ENCODE measurements around the gene TNFRSF18.
A peak's percentile ranks its signal among the peaks of the same experiment; 100 is the strongest.
"Not testable (repeated sequence)": the region's sequence is repeated elsewhere in the genome, so short reads cannot be mapped to it uniquely, and the experiment has no call there.

Gene TNFRSF18

DNA sequence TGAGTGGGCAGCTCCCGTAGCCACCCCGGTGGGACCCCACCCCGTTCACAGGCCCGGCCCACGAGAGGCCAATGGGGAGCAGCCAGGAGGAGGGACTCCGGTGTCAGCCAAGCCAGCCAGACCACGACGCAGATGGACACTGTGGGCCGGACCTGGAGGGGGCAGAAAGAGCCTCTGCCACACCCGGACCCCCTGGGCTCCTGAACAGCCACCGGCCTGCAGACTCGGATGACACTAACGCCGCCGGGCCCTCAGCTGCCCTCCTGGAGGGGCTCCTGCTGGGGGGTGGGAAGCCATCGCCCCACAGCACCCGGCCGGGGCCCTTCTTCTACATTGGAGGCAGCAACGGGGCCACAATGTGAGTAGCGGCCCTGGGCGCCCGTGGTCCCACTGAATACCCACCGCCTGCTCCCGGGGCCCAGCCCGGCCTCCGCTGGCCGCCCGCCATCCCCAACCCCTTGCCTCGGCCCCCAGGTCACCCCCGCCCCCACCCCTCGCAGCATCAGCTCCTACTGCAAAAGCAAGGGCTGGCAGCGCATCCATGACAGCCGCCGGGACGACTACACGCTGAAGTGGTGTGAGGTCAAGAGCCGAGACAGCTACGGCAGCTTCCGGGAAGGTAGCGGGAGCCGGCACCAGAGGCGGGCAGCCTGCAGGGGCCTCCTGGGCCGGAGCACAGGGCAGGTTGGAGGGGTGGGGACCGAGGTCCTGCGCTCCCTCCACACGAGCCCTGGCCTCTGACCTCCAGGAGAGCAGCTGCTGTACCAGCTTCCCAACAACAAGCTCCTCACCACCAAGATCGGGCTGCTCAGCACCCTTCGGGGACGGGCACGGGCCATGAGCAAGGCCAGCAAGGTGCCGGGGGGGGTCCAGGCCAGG is 26.2 kb downstream of the TNFRSF18 start:
- DNase-seq (ENCODE audit: extremely low read depth in 1 of 2, low read depth in 1 of 2), result no peak

DNA sequence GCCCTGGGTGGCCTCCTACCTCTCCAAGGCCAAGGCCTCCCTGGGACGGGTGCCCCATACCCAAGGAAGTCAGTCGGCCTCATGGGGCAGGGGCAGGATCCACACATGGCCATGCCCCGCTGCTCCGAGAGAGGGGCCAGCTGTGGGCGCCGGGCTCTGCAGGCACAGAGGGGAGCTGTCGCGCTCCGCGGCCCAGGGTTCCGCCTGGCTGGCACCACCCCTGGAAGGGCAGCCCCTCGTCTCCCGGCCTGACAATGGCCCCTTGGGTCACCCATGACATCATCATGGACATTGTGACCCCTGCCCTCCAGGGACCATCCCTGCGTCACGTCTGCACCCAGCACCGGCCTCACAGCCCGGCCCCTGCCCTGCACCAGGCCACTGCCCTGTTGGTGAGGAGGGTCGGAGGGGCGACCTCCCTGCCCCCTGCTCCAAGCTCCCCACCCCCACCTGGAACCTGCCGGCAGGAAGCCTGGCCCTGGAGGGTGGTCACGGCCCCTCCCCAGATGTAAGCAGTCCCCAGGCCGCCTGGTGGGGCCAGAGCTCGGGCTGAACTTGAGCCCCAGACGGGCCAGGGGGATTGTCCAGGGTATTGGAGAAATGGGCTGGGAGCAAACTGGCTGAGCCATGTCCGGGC is 26.9 kb downstream of the TNFRSF18 start:
- no peak for DNase-seq (ENCODE audit: extremely low read depth in 1 of 2, low read depth in 1 of 2)

DNA sequence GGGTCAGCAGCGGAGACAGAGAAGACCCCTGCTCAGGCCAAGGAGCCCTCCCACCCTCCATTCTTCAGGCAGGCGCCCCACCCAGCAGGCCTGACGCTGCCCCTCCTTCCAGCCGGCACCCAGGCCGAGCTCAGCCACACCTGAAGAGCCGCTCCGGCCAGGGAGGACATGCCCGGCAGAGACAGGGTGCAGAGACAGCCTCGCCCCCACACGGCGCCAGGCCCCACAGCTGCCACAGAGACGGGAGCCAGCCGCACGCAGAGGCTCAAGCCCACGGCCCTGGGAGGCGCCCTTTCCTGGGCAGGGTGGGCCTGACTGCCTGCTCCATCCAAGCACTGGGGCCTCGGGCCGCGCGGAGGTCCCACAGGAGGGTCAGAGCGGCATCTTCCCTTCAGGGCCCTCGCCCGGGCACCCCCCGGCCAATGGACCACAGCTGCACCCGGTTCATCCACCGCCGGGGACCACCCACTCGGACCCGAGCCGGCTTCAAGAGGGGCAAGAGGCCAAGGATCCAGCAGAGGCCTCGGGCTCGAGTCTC is 27.5 kb downstream of the TNFRSF18 start:
- no peak for DNase-seq (ENCODE audit: extremely low read depth in 1 of 2, low read depth in 1 of 2)

DNA sequence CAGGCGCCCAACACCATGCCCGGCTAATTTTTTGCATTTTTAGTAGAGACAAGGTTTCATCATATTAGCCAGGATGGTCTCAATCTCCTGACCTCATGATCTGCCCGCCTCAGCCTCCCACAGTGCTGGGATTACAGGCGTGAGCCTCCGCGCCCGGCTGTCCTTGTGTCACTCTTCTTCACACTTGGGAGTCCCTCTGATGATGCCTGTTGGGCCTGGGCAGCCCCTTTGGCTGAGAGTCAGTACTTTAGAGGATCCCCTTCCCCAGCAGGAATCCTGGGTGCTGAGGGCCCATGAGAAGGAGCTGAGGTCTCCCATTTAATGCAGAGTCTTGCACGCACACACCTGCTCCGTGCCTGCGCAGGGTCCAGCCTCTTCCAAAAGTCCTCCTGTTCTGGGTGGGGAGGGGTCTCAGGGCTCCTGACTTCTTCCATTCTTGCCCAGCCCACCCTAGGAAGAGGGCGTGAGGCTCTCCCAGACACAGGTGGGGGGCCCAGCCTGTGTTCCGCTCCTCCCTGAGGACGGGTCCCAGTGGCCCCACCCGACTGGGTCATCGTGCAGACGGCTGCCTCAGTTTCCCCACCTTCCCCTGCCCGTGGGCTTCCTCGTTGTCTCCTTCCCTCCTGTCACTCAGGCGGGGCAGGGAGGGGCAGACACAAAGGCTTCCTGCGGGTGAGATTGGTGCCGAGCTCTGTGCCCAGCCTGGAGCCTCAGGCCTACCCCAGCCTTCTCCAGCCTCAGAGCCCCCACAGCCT is 28.8 kb downstream of the TNFRSF18 start:
- no peak for DNase-seq (ENCODE audit: extremely low read depth in 1 of 2, low read depth in 1 of 2)

DNA sequence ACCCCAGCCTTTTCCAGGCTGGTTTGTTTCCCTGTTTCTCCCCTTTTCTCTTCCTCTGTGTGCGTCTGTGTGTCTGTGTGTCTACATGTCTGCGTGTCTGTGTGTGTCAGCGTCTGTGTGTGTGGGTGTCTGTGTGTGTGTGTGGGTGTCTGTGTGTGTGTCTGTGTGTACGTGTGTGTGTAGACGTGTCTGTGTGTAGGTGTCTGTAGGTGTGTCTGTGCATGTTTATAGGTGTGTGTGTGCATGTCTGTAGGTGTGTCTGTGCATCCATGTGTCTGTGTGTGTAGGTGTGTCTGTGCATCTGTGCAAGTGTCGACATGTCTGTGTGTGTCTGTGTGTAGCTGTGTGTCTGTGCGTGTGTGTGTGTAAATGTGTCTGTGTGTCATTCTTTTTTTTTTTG is 29.5 kb downstream of the TNFRSF18 start:
- no peak for DNase-seq (ENCODE audit: extremely low read depth in 1 of 2, low read depth in 1 of 2)

DNA sequence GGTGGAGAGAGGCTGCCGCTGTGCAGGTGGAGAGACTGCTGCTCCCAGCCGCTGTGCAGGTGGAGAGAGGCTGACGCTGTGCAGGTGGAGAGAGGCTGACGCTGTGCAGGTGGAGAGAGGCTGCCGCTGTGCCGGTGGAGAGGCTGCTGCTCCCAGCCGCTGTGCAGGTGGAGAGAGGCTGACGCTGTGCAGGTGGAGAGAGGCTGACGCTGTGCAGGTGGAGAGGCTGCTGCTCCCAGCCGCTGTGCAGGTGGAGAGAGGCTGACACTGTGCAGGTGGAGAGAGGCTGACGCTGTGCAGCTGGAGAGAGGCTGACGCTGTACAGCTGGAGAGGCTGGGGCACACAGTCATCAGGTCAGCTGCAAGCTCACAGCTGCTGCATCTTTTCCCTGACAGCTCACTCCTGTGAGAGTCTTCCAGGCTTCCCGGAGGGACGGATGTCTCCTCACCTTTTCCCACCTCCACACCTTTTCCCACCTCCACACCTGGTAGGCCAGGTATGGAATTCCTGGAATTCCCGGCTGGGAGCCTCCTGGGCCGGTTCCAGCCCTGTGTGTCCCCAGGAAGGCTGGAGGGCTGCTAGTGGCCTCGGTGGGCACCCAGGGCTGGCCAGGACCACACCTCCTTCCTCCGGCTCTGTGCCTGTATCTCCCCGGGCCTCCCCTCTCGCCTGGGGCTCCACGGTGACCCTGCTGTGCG is 30.2 kb downstream of the TNFRSF18 start:
- not testable (repeated sequence) for DNase-seq (ENCODE audit: extremely low read depth in 1 of 2, low read depth in 1 of 2)

DNA sequence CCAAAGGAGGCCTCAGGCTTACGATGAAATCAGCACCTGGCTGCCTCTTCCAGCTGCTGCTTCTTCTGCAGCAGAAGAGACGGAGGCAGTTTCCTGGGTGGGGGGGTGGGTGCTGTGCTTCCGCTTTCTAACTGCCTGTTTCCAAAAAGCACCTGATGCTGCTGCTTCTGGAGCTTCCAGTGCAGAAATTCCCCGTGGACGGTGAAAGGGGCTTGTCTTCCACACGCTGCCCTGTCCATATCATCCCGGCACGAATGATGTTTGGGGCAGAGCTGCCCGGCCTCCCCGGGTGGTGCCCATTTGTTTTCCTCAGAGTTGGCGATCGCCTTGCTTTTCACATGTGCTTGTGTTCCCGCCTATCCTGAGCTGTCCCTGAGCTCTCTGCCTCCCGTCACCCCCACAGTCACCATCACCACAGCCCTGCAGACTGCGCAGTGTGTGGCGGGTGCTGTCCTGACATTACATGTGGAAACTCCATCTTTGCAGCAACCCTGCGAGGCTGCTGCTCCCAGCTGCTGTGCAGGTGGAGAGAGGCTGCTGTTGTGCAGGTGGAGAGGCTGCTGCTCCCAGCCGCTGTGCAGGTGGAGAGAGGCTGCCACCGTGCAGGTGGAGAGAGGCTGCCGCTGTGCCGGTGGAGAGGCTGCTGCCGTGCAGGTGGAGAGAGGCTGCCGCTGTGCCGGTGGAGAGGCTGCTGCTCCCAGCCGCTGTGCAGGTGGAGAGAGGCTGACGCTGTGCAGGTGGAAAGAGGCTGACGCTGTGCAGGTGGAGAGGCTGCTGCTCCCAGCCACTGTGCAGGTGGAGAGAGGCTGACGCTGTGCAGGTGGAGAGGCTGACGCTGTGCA is 30.9 kb downstream of the TNFRSF18 start:
- no peak for DNase-seq (ENCODE audit: extremely low read depth in 1 of 2, low read depth in 1 of 2)

DNA sequence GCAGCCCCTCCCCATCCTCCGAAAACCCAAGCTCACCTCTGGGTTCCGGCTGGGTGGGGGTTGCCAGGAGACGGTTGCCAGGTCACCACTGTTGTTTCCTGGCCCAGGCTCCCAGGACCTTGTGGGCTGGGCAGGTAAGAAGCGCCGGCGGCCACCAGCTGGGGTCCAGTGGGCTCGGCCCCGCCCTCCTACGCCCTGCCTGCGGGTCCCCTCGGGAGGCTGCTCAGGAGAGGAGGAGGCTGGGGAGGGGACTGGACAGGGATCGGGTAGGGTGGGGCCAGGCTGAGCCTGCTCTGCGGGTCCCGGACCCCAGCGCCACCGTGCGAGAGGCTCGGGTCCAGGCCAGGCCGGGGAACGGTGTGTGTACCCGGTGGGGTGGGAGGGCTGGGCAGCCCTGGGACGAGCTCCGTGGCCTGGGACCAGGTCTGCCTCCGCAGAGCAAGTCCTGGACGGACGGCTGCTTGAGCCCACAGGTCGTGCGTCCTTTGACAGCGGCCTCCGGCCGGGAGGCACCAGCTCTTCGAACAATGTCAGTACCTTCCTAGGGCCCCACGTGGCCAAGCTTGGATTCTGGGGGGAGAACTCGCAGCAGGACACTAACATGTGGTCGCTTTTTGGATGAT is 32.5 kb downstream of the TNFRSF18 start, which contains the start of gene TTLL10:
Gene TTLL10 (plus strand): TSS at position 88 of the 623 bp plus-strand sequence. CDS start 5,336 bp downstream, outside the sequence.
- DNase-seq (ENCODE audit: extremely low read depth in 1 of 2, low read depth in 1 of 2), result peak in 1 of 2 donors; percentile 14

DNA sequence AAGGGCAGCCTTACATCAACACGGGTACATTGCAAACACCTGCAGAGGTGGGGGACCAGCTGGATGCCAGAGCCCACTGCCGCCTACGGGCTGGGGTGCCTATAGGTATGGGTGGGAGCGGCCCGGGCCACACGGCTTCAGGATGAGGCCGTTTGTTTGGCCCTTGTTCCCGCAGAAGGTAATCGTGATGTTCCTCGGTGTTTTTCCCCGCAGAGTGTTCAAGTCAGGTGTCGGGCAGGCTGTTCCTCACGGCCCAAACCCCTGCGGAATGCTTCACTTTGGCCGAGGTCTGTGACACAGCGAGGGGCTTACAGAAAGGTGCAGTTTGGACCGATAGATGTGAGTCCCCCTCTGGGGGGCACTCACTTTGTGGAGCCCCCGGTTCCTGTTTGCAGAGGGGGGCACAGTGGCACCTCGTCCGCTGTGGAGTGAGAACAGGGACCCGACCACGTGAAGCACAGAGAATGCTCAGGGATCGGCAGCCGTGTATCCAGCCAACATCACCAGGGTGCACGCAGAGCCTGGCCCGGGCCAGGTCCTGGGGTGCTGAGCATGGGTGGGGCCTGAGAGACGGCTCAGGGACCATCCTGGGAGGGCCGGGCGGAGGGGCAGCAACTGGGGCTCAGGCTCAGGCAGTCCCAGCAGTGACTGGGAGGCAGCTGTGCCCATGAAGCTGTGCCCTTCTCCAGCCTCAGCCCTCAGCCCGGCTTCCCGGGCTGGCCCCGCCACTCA is 33.2 kb downstream of the TNFRSF18 start:
- no peak for DNase-seq (ENCODE audit: extremely low read depth in 1 of 2, low read depth in 1 of 2)

DNA sequence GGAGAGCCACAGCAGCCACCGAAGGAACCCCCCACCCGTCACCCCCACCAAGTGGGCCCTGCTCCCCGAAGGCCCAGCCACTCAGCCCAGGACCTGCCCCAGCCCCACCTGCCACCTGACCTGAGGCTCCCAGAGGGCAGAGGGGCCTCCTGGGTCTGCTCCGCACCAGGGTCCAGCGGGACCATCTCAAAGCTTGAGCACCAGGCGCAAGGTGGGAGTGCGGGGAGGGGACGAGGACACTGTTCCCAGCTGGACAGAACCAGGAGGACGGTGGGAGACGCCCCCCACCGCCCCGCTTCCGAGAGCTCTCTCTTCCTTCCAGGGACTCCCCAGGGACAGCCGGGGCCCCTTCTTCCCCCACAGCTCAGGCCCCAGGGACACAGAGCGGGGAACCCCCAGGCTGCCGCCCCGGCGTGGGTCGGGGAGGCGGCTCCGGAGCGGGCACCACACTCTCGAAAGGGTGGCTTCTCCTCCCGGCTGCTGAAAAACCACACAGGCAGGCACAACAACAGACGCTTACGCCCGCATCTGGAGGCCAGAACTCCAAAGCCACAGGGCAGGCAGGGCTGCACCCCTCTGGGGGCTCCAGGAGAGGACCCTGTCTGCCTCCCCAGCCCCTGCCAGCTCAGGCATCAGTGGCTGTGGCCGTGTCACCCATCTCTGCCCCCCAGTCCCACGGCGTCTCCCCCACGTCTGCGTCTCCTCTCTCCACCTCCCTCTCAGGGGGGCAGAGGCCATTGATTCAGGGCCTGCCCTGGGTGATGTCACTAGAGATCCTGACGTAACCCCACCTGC is 34.6 kb downstream of the TNFRSF18 start:
- DNase-seq (ENCODE audit: extremely low read depth in 1 of 2, low read depth in 1 of 2), result no peak

DNA sequence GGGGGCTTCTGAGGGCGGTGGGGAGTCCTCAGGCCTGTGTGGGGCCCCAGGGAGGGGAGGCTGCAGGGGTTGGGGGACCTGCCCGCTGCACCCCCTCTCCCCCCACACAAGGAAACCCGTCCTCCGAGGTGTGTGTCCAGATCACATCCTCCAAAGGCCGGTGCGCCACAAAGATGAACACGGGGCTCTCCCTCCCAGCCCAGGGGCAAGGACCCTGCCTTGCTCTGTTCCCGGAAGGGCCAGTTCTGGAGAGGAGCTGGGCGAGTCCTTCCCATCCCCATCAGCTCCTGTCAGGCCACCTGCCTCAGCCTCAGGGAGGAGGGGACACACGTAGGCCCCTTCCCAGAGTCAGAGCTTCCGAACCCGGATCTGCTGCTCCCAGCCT is 35.2 kb downstream of the TNFRSF18 start:
- no peak for DNase-seq (ENCODE audit: extremely low read depth in 1 of 2, low read depth in 1 of 2)

DNA sequence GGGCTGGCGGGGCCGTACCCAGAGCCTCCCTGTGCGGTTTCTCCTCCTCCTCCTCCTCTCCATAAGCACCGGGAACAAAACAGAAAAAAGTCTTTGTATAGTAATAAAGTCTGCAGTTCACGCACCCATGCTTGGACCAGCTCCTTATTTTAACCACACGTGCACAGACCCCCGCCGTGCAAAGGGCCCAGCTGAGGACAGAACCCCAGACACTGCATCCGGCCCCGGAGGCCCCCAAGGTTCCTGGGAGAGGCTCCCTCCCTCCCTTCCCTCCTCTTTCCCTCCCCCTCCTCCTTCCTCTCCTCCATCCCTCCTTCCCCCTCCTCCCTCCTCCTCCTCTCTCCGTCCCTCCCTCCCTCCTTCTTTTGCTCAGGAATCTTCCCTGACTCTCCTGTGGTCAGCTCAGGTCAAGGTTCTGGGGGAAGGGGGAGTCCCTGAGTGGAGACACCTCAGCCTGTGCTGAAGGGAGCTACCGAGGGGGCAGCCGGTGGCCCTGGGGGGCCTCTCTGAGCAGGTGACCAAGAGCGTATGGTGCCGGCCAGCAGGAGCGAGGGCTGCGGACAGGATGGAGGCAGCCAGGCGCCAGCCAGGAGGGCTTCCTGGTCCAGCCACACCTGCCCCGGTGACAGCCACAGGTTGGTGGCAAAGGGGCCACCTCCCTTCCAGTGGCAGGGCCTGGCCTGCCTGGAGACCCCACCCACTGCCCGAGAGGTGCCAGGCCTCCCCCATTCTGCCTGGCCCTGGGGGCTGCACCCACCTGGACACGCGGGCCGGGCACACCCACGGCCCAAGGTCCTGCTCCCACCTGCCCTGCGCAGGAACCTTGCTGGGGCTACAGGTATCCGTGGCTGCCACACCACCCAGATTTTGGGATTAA is 35.9 kb downstream of the TNFRSF18 start:
- no peak for DNase-seq (ENCODE audit: extremely low read depth in 1 of 2, low read depth in 1 of 2)

DNA sequence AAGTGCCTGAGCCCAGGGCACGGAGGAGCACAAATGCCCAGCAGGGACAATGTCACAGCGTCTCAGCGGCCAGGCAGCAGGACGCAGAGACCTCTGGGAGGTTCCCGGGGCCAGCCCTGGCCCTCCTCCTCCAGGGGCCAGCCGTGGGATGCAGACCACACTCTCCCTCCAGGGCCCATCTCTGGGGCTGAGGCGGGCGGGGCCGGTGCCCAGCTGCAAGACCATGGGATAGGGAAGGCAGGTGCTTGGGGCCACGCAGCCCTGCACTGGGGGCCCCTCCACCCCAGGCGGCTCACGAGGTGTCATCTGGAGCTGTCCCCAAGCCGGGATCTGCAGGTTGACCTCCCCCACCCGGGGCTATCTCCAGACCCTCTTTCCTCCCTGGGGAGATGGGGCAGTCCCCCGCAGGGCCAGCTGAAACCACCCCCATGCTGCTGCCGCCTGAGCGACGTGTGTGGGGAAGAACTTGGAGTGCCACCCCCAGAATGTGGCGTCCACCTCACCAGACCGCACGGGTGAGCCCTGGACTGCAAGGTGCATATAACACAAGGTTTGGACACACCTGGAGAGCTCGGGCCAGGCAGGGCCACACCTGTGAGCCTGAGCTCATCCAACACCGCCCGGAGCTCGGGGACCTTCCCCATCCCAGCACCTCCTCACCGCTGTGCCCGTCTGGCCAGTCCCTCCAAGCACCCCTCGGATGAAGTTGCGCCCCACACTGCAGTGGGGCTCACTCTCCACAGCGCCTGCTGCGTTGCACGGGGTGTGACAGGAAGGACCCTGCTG is 36.8 kb downstream of the TNFRSF18 start:
- DNase-seq (ENCODE audit: extremely low read depth in 1 of 2, low read depth in 1 of 2), result no peak

DNA sequence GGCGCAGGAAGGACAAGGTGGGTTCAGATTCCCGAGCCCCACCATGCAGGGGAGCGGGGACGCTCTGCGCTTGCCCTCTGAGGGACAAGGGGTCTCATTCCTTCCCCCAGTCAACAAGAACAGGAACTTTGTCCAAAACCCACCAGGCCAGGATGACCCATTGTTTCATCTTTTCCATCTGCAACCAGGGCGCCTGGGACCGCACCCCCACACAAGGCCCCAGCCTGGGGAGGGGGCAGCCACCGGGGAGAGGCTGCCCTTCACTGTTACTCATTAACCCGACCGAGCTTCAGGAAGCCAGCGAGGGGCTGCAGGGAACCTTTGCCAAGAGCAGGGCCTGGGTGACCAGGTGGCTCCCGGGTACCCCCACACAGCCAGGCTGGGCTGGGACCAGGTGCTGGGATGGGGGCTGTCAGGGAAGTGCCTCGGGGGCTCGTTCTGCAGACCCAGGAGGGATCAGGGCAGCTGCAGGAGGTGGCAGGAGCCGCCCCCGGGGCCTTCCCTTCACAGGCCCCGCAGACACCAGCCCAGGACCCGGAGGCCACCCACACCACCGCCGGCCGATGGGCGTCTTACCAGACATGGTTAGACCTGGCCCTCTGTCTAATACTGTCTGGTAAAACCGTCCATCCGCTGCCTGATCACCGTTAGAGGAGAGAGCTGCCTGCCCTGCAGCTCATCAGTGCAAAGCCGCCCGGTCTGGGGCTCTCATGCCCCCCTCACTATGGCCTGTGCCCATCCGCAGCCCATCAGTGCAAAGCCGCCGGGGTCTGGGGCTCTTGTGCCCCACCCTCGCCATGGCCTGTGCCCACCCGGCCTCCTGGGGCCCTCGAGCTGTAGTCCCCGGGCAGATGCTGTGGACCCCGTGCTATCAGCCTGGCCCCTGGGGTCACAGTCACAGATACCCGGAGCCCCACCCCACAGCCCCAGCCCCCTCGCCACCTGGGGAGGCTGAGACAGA is 37.7 kb downstream of the TNFRSF18 start:
- DNase-seq (ENCODE audit: extremely low read depth in 1 of 2, low read depth in 1 of 2), result no peak

All from stimulated activated CD8-positive, alpha-beta memory T cell treated with anti-CD3 and anti-CD28 coated beads, Interleukin-7, amount 100 ng/mL, for 48 hours (primary cell).